NCI-H2227 treated with DMSO at 0.1 percent for 48 hours (cell line): ENCODE measurements around the gene MAST3.

Source experiments
- DNase-seq: peaks from one replicate; lab custom pipeline; 2025; lab: John Stamatoyannopoulos, UW

MAST3 gene

DNA sequence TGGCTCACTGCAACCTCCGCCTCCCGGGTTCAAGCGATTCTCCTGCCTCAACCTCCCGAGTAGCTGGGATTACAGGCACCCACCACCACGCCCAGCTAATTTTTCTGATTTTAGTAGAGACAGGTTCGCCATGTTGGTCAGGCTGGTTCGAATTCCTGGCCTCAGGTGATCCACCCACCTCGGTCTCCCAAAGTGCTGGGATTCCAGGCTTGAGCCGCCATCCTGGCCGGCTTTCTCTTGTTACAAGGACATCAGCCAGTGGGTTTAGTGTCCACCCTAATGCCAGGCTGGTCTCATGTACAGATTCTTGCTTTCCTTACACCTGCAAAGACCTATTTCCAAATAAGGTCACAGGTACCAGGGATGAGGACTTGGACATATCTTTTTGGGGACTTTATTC is 62.2 kb downstream of the MAST3 start:
- no peak for DNase-seq

DNA sequence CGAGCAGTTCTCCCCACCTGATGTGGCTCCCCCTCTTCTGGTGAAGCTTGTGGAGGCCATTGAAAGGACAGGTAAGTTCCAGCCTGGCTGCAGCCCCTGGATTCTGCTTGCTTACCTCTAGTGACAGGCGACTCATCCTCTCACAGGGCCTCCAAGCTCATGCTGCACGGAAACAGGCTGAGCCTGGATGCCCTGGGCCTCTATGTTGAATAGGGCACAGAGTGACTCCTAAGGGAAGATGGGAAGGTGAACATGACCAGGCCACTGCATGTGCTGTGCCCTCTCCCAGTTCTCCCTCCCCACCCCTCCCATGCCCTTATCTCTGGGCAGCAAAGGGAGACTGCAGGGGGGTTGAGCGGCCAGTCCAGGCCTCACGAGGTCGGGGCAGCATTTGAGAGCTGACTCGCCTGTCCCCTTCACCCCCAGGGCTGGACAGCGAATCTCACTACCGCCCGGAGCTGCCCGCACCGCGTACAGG is 63.0 kb downstream of the MAST3 start:
- DNase-seq: no peak

DNA sequence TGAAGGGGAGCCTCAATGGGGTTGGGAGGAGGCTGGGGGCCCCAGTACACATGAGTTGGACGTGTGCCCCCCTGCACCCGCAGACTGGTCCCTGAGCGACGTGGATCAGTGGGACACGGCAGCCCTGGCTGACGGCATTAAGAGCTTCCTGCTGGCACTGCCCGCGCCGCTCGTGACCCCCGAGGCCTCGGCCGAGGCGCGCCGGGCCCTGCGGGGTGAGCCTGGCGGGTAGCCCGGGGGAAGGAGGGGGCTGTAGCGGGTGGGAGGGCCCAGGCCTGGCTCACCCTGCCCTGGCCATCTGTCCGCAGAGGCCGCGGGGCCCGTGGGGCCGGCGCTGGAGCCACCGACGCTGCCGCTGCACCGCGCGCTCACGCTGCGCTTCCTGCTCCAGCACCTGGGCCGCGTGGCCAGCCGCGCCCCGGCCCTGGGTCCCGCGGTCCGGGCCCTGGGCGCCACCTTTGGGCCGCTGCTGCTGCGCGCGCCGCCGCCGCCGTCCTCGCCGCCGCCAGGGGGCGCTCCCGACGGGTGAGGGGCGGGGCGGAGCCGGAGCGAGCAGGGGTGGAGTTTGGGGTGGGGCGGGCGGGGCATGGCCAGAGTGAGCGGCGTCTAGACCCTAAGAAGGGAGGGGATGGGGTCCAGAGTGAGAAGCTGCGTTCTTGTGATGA is 63.5 kb downstream of the MAST3 start:
- DNase-seq: peak; percentile 7

DNA sequence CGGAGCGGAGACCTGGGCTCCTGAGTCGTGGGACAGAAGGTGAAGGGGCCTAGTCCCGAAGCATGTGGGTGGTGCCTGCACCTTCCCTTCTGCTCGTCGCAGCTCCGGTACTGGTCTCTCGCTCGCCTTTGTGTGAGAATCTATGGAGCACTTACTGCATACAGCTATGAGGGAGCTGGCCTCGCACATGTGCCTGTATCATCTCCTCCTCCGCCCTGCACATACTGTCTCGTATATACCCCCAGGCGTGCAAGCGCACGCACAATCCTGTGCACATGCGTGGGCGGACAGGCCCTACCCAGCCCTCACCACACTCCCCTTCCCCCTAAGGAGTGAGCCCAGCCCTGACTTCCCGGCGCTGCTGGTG is 64.0 kb downstream of the MAST3 start:
- DNase-seq: no peak

DNA sequence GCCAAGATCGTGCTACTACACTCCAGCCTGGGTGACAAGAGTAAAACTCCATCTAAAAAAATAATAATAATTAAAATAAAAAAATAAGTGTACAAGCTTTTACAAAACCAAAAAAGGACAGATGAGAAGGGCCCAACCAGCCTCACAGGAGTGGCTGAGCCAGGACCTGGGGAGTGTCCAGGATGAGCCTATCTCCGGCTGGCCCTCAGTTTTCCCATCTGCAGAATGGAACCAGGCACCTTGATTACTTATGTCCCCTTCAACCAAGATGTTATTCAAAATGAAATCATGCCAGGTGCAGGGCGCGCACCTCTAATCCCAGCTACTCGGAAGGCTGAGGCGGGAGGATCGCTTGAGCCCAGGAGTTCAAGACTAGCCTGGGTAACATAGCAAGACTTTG is 66.5 kb downstream of the MAST3 start:
- DNase-seq: no peak

DNA sequence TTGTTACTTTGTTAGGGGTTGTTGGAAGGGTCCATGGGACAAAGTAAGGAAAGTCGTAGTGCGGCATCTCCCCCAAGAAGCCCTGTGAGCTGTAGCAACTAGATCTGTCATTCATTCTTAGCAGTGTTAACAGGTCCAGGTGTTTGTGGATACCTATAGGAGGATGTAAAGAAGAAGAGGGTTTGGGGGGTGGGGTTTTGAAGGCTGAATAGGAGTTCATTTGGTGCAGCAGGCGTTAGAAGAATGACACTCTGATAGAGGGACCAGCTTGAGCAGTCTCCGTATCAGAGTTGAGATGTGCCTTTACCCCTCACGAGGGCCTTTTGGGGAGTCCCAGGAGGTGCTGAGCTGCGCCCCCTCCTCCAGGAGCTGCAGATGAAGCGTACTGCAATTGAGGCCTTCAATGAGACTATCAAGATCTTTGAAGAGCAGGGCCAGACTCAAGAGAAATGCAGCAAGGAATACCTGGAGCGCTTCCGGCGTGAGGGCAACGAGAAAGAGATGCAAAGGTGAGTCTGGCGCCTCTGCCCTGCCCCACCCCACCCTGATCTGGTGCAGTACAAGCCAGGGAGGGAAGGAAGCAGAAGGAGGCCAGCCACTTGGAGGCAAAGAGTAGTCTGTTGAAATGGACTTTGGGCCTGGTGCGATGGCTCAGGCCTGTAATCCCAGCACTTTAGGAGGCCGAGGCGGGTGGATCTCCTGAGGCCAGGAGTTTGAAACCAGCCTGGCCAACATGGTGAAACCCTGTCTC is 68.4 kb downstream of the MAST3 start:
- DNase-seq: no peak

DNA sequence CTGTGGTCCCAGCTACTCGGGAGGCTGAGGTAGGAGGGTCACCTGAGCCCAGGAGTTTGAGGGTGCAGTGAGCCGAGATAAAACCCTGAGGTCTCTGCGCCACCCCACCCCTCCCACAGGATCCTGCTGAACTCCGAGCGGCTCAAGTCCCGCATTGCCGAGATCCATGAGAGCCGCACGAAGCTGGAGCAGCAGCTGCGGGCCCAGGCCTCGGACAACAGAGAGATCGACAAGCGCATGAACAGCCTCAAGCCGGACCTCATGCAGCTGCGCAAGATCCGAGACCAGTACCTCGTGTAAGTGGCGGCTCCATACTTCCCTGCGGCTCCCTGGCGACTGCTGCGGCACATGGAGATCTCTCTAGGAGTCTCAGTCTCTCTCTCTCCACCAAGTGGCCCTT is 69.4 kb downstream of the MAST3 start:
- DNase-seq: no peak

DNA sequence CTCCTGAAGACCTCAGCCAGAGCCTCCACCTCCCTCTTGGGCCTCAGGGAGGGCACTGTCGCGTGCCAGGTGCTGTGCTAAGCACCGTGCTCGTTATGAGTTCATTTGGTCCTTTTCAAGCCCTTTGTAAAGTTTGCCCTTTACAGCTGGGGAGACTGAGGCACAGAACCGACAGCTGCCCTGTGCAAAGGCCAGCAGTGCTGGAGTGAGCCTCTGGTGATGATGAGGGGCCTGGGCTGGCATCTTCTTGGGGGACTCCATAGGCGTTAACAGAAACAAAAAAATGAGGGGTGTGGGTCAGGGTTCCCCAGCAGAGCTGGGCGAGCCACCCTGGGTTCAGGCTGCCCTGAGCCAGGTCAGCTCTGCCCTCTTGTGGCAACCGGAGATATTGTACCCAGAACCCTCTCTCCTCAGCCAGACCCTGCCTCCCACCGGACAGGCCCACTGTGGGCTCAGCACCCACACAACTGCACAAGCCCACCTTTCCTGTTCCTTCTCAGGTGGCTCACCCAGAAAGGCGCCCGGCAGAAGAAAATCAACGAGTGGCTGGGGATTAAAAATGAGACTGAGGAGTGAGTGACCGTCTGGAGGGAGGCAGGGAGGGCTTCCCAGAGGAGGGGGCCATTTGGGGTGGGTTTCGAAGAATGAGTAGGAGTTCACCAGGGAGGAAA is 70.5 kb downstream of the MAST3 start:
- no peak for DNase-seq

DNA sequence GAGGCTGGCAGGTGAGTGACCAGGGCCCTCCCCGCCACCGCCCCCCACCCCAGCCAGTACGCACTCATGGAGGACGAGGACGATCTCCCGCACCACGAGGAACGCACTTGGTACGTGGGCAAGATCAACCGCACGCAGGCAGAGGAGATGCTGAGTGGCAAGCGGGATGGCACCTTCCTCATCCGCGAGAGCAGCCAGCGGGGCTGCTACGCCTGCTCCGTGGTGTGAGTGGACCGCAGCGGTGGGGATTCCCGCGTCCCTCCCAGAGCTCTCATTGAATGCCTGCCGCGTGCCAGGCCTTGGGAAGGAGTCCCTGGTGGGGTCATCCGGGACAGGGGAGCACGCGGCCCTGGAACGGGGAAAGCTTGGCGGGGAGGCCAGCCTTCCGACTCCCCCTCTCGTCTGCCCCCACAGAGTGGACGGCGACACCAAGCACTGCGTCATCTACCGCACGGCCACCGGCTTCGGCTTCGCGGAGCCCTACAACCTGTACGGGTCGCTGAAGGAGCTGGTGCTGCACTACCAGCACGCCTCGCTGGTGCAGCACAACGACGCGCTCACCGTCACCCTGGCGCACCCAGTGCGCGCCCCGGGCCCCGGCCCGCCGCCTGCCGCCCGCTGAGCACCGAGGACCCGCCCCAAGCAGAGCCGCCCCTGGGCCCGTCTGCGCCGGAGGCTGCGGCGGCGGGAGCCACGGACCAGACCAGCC is 71.2 kb downstream of the MAST3 start:
- DNase-seq: no peak

DNA sequence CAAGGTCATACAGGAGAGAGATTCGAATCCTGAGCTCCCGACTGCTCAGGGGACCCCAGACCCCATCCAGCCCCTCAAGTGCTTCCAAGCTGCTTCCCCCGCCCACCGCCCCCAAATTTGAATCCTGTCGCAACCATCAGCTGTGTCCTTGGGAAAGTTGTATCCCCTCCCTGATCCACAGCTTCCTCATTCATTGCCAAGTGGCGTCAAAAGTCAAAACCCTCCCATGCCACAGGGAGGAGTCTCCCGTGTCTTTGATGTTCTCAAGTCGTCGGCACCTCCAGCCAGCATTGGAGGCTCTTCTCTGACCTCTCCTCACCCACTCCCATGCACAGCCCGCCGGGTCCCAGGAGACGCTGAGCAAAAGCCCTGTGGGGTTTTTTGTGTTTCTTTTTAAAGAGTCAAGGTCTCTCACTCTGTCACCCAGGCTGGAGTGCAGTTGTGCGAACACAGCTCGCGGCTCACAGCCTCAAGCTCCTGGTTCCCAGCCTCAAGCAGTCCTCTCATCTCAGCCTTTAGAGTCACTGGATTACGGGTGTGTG is 73.2 kb downstream of the MAST3 start:
- no peak for DNase-seq

DNA sequence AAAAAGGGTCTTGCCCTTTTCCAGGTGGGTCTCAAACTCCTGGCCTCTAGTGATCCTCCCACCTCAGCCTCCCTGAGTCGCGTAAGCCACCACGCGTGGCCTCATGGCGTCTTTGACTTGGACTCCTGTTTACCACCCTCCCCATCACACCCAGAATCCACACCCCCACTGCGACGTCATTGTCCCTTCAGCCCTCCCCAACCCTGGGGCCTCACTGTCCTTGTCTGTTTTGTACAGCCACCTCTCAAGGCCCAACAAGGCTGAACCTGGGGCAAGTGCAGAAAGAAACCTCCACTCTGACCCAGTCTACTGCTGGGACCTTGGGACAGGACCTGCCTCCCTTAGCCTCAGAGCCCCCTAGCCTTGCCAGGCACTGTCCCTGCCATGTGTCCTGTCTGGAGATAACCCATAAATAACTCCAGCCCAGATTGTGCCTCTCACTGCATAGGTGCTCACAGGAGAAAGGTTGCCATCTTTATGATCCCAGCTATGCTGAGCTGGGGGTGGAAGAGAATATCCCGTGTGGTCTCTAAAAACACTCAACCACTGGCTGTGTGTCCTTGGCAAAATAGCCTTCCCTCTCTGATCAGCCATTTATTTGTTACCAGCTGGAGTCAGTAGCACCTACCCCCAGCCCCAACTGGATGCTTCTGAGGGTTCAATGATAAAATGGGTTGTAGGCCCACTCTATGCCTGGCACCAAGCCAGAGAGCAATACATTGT is 74.2 kb downstream of the MAST3 start:
- DNase-seq: no peak

DNA sequence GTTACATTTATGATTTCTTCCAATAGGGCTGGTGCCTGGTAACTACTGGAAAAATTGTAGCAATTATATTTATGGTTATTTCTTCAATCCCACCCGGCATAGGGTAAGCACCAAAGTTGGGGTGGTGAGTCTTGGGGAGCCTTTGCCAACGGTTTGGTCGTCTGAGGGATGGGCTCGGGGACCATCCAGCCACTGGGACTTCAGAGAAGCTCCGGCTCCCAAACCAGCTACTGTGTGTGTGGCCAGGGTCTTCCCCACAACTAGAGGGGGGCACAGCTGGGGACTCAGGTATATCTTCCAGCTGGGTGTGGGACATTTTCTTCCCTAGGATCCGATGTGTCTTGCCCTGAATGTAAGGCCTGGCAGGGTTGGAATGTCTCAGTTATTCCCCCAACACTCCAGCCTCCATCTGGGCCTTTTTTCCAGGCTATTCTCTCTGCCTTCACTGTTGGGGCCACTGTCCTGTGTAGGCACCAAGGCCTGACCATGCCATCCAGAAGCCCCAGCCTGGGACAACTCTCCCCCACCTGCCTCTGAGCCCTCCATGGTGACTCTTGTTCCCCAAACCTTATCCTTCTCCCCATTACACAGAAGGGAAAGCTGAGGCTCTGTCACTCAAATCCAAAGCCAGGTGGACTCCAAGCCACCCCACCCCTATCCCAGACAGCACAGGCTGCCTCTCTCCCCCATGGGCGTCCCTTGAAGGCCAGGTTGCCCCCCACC is 74.9 kb downstream of the MAST3 start:
- no peak for DNase-seq

DNA sequence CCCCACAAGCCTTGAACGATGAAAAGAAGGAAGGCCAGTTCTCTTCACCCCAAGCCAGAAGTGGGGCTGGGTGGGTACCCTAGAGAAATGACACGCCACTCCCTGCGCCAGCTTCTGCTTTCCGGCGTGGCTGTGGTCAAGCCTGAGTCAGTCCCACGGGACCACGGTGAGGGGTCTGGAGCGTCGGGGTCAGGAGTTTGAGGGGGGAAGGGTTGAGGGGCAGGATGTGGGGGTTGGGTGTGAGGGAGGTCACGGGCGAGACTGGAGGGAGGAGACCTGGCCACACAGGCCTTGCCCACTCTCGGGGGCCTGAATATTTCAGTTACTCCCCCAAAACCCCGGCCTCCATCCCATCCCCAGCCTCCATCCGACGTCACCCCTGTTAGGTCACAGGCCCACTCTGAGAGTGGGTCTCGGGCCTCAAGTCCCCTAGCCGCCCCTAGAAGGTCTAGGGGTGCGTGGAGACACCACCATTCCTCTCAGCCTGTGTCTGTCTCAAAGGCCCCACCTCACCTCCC is 75.5 kb downstream of the MAST3 start:
- DNase-seq: no peak

DNA sequence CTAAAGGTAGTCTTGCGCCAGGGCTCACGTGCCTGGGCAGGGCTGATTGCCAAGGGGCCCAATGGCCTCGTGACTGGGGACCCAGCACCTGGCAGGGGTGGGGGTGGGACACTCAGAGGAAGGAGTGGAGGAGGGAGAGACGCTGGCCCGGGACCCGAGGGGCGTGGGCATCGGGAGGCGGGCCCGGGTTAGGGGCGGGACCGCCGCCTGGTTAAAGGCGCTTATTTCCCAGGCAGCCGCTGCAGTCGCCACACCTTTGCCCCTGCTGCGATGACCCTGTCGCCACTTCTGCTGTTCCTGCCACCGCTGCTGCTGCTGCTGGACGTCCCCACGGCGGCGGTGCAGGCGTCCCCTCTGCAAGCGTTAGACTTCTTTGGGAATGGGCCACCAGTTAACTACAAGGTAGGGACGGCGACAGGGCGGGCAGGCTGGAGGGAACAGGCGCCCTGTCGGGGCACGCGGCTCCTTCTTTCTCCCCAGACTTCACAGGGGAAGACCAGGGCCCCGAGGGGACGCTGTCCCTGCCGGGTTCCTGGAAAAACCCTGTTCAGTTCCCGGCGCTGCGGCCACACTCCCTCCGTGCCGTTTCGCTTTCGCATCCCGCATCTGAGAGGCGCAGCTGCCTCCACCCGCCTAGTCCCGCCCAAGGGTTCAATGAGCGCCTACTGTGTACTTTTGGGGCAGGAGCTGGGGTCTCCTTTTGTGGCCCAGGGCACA is 76.2 kb downstream of the MAST3 start, which contains the start of gene IFI30:
Gene IFI30, plus strand, starts transcription at position 242 of the 717 bp plus-strand sequence. Its CDS starts 29 bp downstream, at position 271.
- DNase-seq: no peak

DNA sequence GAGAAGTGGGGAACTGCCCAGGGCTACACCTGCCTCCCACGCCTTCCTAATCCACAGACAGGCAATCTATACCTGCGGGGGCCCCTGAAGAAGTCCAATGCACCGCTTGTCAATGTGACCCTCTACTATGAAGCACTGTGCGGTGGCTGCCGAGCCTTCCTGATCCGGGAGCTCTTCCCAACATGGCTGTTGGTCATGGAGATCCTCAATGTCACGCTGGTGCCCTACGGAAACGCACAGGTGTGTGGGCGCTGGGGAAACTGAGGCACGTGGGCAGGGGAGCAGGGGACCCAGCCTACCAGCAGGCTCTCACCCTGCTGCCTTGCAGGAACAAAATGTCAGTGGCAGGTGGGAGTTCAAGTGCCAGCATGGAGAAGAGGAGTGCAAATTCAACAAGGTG is 77.4 kb downstream of the MAST3 start:
- DNase-seq: no peak

DNA sequence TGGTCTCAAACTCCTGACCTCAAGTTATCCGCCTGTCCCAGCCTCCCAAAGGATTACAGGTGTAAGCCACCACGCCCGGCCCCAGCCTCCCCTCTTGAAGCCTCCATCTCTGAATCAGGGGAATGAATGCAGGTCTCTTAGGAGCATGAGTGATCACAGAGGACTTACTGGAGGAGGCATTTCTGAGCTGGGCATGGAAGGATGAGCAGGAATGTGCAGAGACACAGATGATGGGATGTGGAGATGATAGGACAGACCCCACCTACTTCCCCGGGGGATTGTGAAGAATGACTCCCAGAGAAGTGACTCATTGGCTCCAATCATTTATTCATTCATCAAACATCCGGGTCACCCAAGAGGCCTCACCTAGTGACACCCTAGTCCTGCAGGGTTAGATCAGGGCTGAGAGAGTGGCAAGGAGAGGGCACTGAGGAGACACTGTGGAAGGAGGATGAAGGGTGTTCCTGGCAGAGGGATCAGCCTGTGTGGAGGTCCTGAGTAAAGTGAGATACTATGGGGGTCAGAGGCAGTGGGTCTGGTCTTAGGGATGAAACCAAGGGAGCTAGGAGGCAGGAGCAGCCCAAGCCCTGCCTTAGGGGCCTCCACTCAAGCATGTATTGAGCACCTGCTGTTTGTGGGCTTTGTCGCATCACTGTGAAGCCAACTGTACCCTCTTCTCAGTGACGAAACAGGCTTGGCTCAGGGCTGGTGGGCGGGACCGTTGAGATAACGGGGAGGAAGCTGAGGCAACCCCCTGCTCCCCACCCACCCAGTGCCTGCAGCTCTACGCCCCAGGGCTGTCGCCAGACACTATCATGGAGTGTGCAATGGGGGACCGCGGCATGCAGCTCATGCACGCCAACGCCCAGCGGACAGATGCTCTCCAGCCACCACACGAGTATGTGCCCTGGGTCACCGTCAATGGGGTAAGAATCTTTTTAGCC is 79.1 kb downstream of the MAST3 start:
- DNase-seq: no peak

DNA sequence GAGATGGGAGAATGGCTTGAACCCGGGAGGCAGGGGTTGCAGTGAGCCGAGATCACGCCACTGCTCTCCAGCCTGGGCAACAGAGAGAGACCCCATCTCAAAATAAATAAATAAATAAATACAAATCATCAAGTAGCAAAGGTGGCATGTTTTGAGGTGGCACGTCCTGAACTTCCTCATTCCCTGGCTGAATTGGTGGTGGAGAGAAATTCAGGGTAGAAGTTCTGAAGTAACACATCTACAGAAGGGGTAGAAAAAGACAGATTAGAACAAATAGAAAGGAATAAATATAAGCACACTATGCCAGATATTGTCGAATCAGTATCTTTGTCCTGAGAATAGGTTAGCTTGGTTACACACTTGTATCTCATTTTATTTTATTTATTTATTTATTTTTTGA is 82.4 kb downstream of the MAST3 start:
- DNase-seq: no peak

DNA sequence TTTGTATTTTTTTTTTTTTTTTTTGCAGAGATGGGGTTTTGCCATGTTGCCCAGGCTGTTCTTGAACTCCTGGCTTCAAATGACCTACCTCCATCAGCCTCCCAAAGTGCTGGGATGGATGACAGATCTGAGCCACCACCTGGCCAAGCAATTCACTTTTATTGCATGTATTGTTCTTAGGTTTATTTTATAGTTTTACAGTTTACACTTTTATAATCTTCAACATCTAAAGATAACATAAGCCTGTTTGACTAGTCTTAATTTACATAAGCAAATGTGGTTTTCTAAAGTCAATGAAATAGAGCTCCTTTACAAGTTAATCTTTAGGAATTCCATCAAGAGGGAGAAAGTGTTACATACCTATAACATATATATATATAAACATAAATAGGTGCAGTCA is 86.0 kb downstream of the MAST3 start:
- DNase-seq: no peak

DNA sequence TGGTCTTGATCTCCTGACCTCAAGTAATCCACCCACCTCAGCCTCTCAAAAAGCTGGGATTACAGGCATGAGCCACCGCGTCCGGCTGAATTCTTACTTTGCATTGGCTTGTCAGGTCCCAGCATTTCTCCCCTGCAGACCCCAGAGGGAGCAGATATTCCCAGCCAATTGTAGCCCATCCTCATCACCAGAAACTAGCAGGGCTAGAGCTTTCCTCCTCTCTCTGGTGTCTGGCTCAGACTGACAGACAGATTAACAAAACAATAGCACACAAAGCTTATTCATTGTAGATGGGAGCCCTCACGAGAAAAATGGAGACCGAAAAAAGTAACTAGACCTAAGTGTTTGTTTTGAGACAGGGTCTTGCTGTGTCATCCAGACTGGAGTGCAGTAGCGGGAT is 88.0 kb downstream of the MAST3 start:
- DNase-seq: no peak
